GM21737 (cell line): ENCODE results near the gene RASL11A.
"Not testable (repeated sequence)": the region's sequence is repeated elsewhere in the genome, so short reads cannot be mapped to it uniquely, and the experiment has no call there.

ENCODE experiments used
- ATAC-seq: cut with Tn5 transposase; IDR thresholded peaks from one replicate; pipeline ENCODE4 v1.9.1; 2021; ENCODE audit warnings: mild to moderate bottlenecking, moderate library complexity; ENCODE audit not compliant: unreplicated experiment

RASL11A gene

GRCh38 chr13:27266917-27267316, 3.7 kb upstream of the RASL11A start:
- ATAC-seq: no peak

GRCh38 chr13:27267596-27267995, 3.0 kb upstream of the RASL11A start:
- ATAC-seq: no peak

GRCh38 chr13:27269114-27269665, 1.4 kb upstream of the RASL11A start:
- no peak for ATAC-seq

- ATAC-seq: no peak
These were observed 1.0 kb downstream of the RASL11A start for GRCh38 chr13:27271570-27272096.

GRCh38 chr13:27273658-27274425, 3.2 kb downstream of the RASL11A start:
- no peak for ATAC-seq

GRCh38 chr13:27274631-27275030, 4.0 kb downstream of the RASL11A start:
- no peak for ATAC-seq

GRCh38 chr13:27276188-27276587, 5.6 kb downstream of the RASL11A start:
- no peak for ATAC-seq

- ATAC-seq: no peak
These were observed 8.9 kb downstream of the RASL11A start for GRCh38 chr13:27279506-27279905.

GRCh38 chr13:27280009-27280656, 9.5 kb downstream of the RASL11A start:
- ATAC-seq: no peak

GRCh38 chr13:27280841-27281240, 10.2 kb downstream of the RASL11A start:
- no peak for ATAC-seq

GRCh38 chr13:27281420-27281819, 10.8 kb downstream of the RASL11A start:
- ATAC-seq: no peak

- ATAC-seq: no peak
These were observed 13.4 kb downstream of the RASL11A start for GRCh38 chr13:27283906-27284493.

- ATAC-seq: no peak
These were observed 17.8 kb downstream of the RASL11A start for GRCh38 chr13:27288392-27288791.

GRCh38 chr13:27289011-27289665, 18.5 kb downstream of the RASL11A start:
- no peak for ATAC-seq

- no peak for ATAC-seq
These were observed 20.1 kb downstream of the RASL11A start for GRCh38 chr13:27290715-27291114.

- not testable (repeated sequence) for ATAC-seq
These were observed 21.3 kb downstream of the RASL11A start for GRCh38 chr13:27291967-27292366.

- ATAC-seq: no peak
These were observed 22.6 kb downstream of the RASL11A start for GRCh38 chr13:27293076-27293691.

GRCh38 chr13:27293873-27294515, 23.4 kb downstream of the RASL11A start:
- ATAC-seq: no peak

GRCh38 chr13:27295096-27295495, 24.5 kb downstream of the RASL11A start:
- ATAC-seq: no peak

- no peak for ATAC-seq
These were observed 25.0 kb downstream of the RASL11A start for GRCh38 chr13:27295660-27296059.
